IMR-90 (cell line): ENCODE data around the gene PINK1. TPM values are rescaled to one million over a fixed set of nuclear protein-coding genes. Genes with fewer than 3 reads are reported as not detected.

Source experiments
- ATAC-seq: fragments of 200-7000 bp; cut with Tn5 transposase; 2 replicates; pipeline ENCODE4 v1.9.1; 2020; ENCODE audit warnings: low read depth, mild to moderate bottlenecking, moderate library complexity
- BruUV-seq: library from RNA; stranded (reverse); fragments of 400-500 nt; replicated peaks from 2 replicates; lab custom pipeline; 2021; lab: Mats Ljungman, UMichigan
- CTCF ChIA-PET: fragments of 300-600 bp; formaldehyde crosslinking; extraction: SDS; loops from one replicate; lab custom pipeline; 2021; ENCODE audit warnings: antibody characterized with exemption; lab: Yijun Ruan, JAX
- POLR2A ChIA-PET: fragments of 300-600 bp; sonication (Branson Sonifier 250); formaldehyde crosslinking; loops from one replicate; lab custom pipeline; 2022; ENCODE audit warnings: antibody characterized with exemption; ENCODE audit not compliant: unreplicated experiment; lab: Charles Lee
- DNase-seq: peaks from one replicate; pipeline ENCODE4 v3.0.0; 2013
- H2AFZ ChIP-seq: replicated peaks from 2 replicates; pipeline ENCODE3; 2013; ENCODE audit warnings: low read length, mild to moderate bottlenecking; ENCODE audit not compliant: poor library complexity
- H2AK5ac ChIP-seq: 2 replicates; pipeline ENCODE4 v1.6.1; 2013; ENCODE audit warnings: low read depth, low read length, inconsistent platforms
- H2AK9ac ChIP-seq: replicated peaks from 2 replicates; pipeline ENCODE3; 2013; ENCODE audit warnings: mild to moderate bottlenecking, low read depth, low read length, moderate library complexity; ENCODE audit not compliant: poor library complexity
- H2BK120ac ChIP-seq: 2 replicates; pipeline ENCODE4 v1.6.1; 2013; ENCODE audit warnings: low read depth, low read length, inconsistent platforms
- H2BK15ac ChIP-seq: 3 replicates; pipeline ENCODE4 v1.6.1; 2013; ENCODE audit warnings: low read depth, low read length, inconsistent platforms
- H2BK20ac ChIP-seq: 2 replicates; pipeline ENCODE4 v1.6.1; 2013; ENCODE audit warnings: low read depth, mild to moderate bottlenecking, inconsistent platforms, low read length, moderate library complexity
- H2BK5ac ChIP-seq: 2 replicates; pipeline ENCODE4 v1.6.1; 2013; ENCODE audit warnings: mild to moderate bottlenecking, low read depth, low read length, inconsistent platforms; ENCODE audit not compliant: poor library complexity, severe bottlenecking
- H3K14ac ChIP-seq: replicated peaks from 2 replicates; pipeline ENCODE4 v1.6.1; 2013; ENCODE audit warnings: low read depth, low read length, inconsistent platforms
- H3K18ac ChIP-seq: 2 replicates; pipeline ENCODE4 v1.6.1; 2013; ENCODE audit warnings: low read depth, low read length, control low read depth
- H3K23ac ChIP-seq: 2 replicates; pipeline ENCODE4 v1.6.1; 2013; ENCODE audit warnings: low read depth, low read length, inconsistent platforms
- H3K27ac ChIP-seq: 2 replicates; pipeline ENCODE4 v1.5.1; 2013; ENCODE audit warnings: mild to moderate bottlenecking, control low read depth, low read length; ENCODE audit not compliant: insufficient read depth
- H3K27me3 ChIP-seq: 2 replicates; pipeline ENCODE4 v1.6.1; 2013; ENCODE audit warnings: low read length; ENCODE audit not compliant: control insufficient read depth, insufficient read depth
- H3K36me3 ChIP-seq: 2 replicates; pipeline ENCODE4 v1.6.1; 2013; ENCODE audit warnings: low read length, mixed read lengths; ENCODE audit not compliant: control insufficient read depth, insufficient read depth
- H3K4ac ChIP-seq: 2 replicates; pipeline ENCODE4 v1.6.1; 2013; ENCODE audit warnings: low read depth, low read length, inconsistent platforms
- H3K4me1 ChIP-seq: 2 replicates; pipeline ENCODE4 v1.6.1; 2013; ENCODE audit warnings: low read length, mixed read lengths; ENCODE audit not compliant: control insufficient read depth, insufficient read depth
- H3K4me2 ChIP-seq: 2 replicates; pipeline ENCODE4 v1.6.1; 2013; ENCODE audit warnings: low read depth, mild to moderate bottlenecking, control low read depth, low read length, moderate library complexity
- H3K4me3 ChIP-seq: 2 replicates; pipeline ENCODE4 v1.5.1; 2013; ENCODE audit warnings: low read depth, mild to moderate bottlenecking, control low read depth, low read length, moderate library complexity; ENCODE audit not compliant: insufficient read depth
- H3K56ac ChIP-seq: 2 replicates; pipeline ENCODE4 v1.6.1; 2013; ENCODE audit warnings: low read length, inconsistent platforms; ENCODE audit not compliant: insufficient read depth; ENCODE audit errors: extremely low read depth
- H3K79me1 ChIP-seq, 2 experiments: 2 replicates each; pipeline ENCODE4 v1.6.1; 2013; ENCODE audit warnings: low read length in 2 of 2, inconsistent platforms in 1 of 2, low read depth in 1 of 2
- H3K9ac ChIP-seq: 2 replicates; pipeline ENCODE4 v1.6.1; 2013; ENCODE audit warnings: low read depth, low read length, control low read depth
- H3K9me1 ChIP-seq: 2 replicates; pipeline ENCODE4 v1.6.1; 2013; ENCODE audit warnings: low read length, inconsistent platforms; ENCODE audit not compliant: insufficient read depth
- H3K9me3 ChIP-seq: 2 replicates; pipeline ENCODE4 v1.6.1; 2013; ENCODE audit warnings: low read length; ENCODE audit not compliant: control insufficient read depth, insufficient read depth
- H4K20me1 ChIP-seq: 2 replicates; pipeline ENCODE4 v1.6.1; 2013; ENCODE audit warnings: low read length, inconsistent platforms; ENCODE audit not compliant: insufficient read depth
- H4K5ac ChIP-seq: 2 replicates; pipeline ENCODE4 v1.6.1; 2013; ENCODE audit warnings: mild to moderate bottlenecking, low read depth, low read length, control low read depth
- H4K8ac ChIP-seq, 2 experiments: 2 replicates each; pipeline ENCODE4 v1.6.1; 2013; ENCODE audit warnings: low read depth in 2 of 2, low read length in 2 of 2, control low read depth in 1 of 2, inconsistent platforms in 1 of 2
- H4K91ac ChIP-seq: 2 replicates; pipeline ENCODE4 v1.6.1; 2013; ENCODE audit warnings: low read depth, low read length, inconsistent platforms; ENCODE audit not compliant: insufficient read depth
- BHLHE40 ChIP-seq: fragments of 150-350 bp; IDR thresholded peaks from 2 replicates; pipeline ENCODE4 v1.6.1; 2016; ENCODE audit warnings: mild to moderate bottlenecking, low read depth, low read length
- CEBPB ChIP-seq: IDR thresholded peaks from 2 replicates; pipeline ENCODE4 v1.6.1; 2012; ENCODE audit warnings: low read depth, low read length, improper control_type of control experiment
- CHD1 ChIP-seq: IDR thresholded peaks from 2 replicates; pipeline ENCODE4 v1.6.1; 2012; ENCODE audit warnings: low read depth, low read length, improper control_type of control experiment
- CTCF ChIP-seq: conservative IDR thresholded peaks from 2 replicates; pipeline ENCODE4 v1.5.1; 2012; ENCODE audit warnings: mild to moderate bottlenecking, low read depth, low read length, improper control_type of control experiment
- ELK1 ChIP-seq: fragments of 150-350 bp; IDR thresholded peaks from 2 replicates; pipeline ENCODE4 v1.6.1; 2016; ENCODE audit warnings: low read depth, mild to moderate bottlenecking, low read length, moderate library complexity, borderline replicate concordance
- FOS ChIP-seq: fragments of 150-350 bp; IDR thresholded peaks from 2 replicates; pipeline ENCODE4 v1.6.1; 2016; ENCODE audit warnings: low read depth, low read length
- MAZ ChIP-seq: IDR thresholded peaks from 2 replicates; pipeline ENCODE4 v1.6.1; 2012; ENCODE audit warnings: low read depth, mild to moderate bottlenecking, low read length, improper control_type of control experiment, moderate library complexity, borderline replicate concordance
- NFE2L2 ChIP-seq: fragments of 150-350 bp; IDR thresholded peaks from 2 replicates; pipeline ENCODE4 v1.6.1; 2016; ENCODE audit warnings: low read depth, mild to moderate bottlenecking, low read length
- POLR2A ChIP-seq: IDR thresholded peaks from 2 replicates; pipeline ENCODE4 v1.6.1; 2012; ENCODE audit warnings: mild to moderate bottlenecking, low read depth, low read length
- RAD21 ChIP-seq: IDR thresholded peaks from 2 replicates; pipeline ENCODE4 v1.6.1; 2012; ENCODE audit warnings: low read length, improper control_type of control experiment
- RCOR1 ChIP-seq: IDR thresholded peaks from 2 replicates; pipeline ENCODE4 v1.6.1; 2012; ENCODE audit warnings: mild to moderate bottlenecking, low read length, improper control_type of control experiment; ENCODE audit not compliant: insufficient replicate concordance
- USF2 ChIP-seq: fragments of 150-350 bp; IDR thresholded peaks from 2 replicates; pipeline ENCODE4 v1.6.1; 2017; ENCODE audit warnings: mild to moderate bottlenecking, antibody characterized with exemption, low read length, low read depth
- WGBS, 2 experiments: methylation state at CpG; one replicate each; pipeline versions ENCODE4 v1.1.5 to v1.1.7; 2013; ENCODE audit warnings: missing lambda C conversion rate in 2 of 2; ENCODE audit not compliant: insufficient read length in 1 of 2; ENCODE audit errors: extremely low coverage in 2 of 2; 5-methylcytosine and 5-hydroxymethylcytosine counted together
- dilution Hi-C: fragments of 300-500 bp; cut with HindIII; formaldehyde crosslinking; loops from one replicate; pipeline ENCODE4 v1.14.3; 2018; ENCODE audit warnings: low sequenced_read_pairs; ENCODE audit not compliant: unreplicated experiment
- in situ Hi-C: fragments of 300-500 bp; cut with MboI; formaldehyde crosslinking; loops from 3 replicates; pipeline ENCODE4 v1.14.3; 2019; ENCODE audit warnings: low sequenced_read_pairs, inconsistent platforms, mixed read lengths
- intact Hi-C: fragments of 100-400 bp; cut with micrococcal nuclease; formaldehyde crosslinking; loops from 2 replicates; pipeline ENCODE4 v1.10.0; 2022
- polyA plus RNA-seq, 3 experiments: library from polyadenylated mRNA; depleted of rRNA; stranded (reverse); fragments of >200 nt; gene quantifications; 2 replicates each; pipeline ENCODE4 v1.2.3, GENCODE V29; 2012; ENCODE audit warnings: low replicate concordance in 1 of 3
- total RNA-seq: library from RNA; depleted of rRNA; stranded (reverse); fragments of >200 nt; gene quantifications from 2 replicates; pipeline ENCODE4 v1.2.3, GENCODE V29; 2012

The PINK1 gene
- total and polyA plus RNA-seq, 2 of the 4 experiments (the other 2 are of a cell fraction) = 52.9 to 55.2 TPM

- CTCF ChIA-PET = no interaction called here
These were observed 50.4 kb downstream of the PINK1 start for GRCh38 chr1:20683614-20684013.

More at GRCh38 chr1:20683614-20684013, 50.4 kb downstream of the PINK1 start:
- no peak overlapping the region for H3K4ac ChIP-seq
- H2AK9ac ChIP-seq = no peak overlapping the region
- no peak overlapping the region for H3K14ac ChIP-seq
- no peak for DNase-seq
- no peak overlapping the region for H2BK5ac ChIP-seq
- H3K4me1 ChIP-seq = no peaks in the 10 kb centered on the region
- BruUV-seq = no TSS peak
- H3K9ac ChIP-seq = no peak overlapping the region
- peaks cover 5% of the 10 kb centered on the region for H3K36me3 ChIP-seq
- in situ Hi-C loops = loop anchor here (25.0 kb wide), 1 partner anchor 679 kb away; no protein-coding TSS in a partner anchor
- ATAC-seq = no peak
- no peak overlapping the region for H4K91ac ChIP-seq
- H3K9me1 ChIP-seq = no peaks in the 10 kb centered on the region
- no peak overlapping the region for H4K8ac ChIP-seq
- no peak overlapping the region for H3K4me2 ChIP-seq
- H3K79me1 ChIP-seq = no peaks in the 10 kb centered on the region
- 83% methylated on average over 6 of the region's 10 CpGs; no CpG with 5 or more reads in 1 of the 2 experiments for WGBS, 2 experiments
- H3K27me3 ChIP-seq = no peaks in the 10 kb centered on the region
- H3K18ac ChIP-seq = no peak overlapping the region
- POLR2A ChIA-PET = no interaction called here
- H2AK5ac ChIP-seq = no peak overlapping the region
- H3K9me3 ChIP-seq = no peaks in the 10 kb centered on the region
- no peak overlapping the region for H2BK120ac ChIP-seq
- no peak overlapping the region for H2AFZ ChIP-seq
- no peak overlapping the region for H3K56ac ChIP-seq
- no peak for TF ChIP-seq BHLHE40
- no peak for TF ChIP-seq CEBPB
- no peak for TF ChIP-seq RCOR1
- TF ChIP-seq MAZ = no peak
- TF ChIP-seq USF2 = no peak
- TF ChIP-seq CTCF = no peak
- no peak for TF ChIP-seq CHD1
- TF ChIP-seq NFE2L2 = no peak
- no peak for TF ChIP-seq RAD21
- no peak for TF ChIP-seq POLR2A
- no peak for TF ChIP-seq ELK1
- TF ChIP-seq FOS = no peak
- H3K4me3 ChIP-seq = no peak overlapping the region
- no peak overlapping the region for H3K23ac ChIP-seq
- H2BK20ac ChIP-seq = no peak overlapping the region
- no peak overlapping the region for H4K5ac ChIP-seq
- no peaks in the 10 kb centered on the region for H4K20me1 ChIP-seq
- no peak overlapping the region for H3K27ac ChIP-seq
- H2BK15ac ChIP-seq = no peak overlapping the region
- dilution Hi-C loops = no loop called here
- intact Hi-C loops = no loop called here
